Lower lobe of right lung (tissue), 2 donors: ENCODE measurements around the gene ITPK1. TPM values are rescaled to one million over a fixed set of nuclear protein-coding genes. Genes with fewer than 3 reads are reported as not detected.

Experiments used
- ATAC-seq, 2 donors: fragments of 200-7000 bp; cut with Tn5 transposase; one replicate each; pipeline ENCODE4 v1.9.1; 2020 to 2022; ENCODE audit warnings: mild to moderate bottlenecking in 2 of 2, moderate library complexity in 2 of 2
- DNase-seq: peaks from one replicate; pipeline ENCODE4 v3.0.0-alpha.2; 2020
- H3K27ac ChIP-seq: fragments of 200-600 bp; one replicate; pipeline ENCODE4 v1.8.0; 2022
- H3K27me3 ChIP-seq: fragments of 200-600 bp; one replicate; pipeline ENCODE4 v1.8.0; 2022; ENCODE audit warnings: low read depth
- H3K36me3 ChIP-seq: fragments of 200-600 bp; one replicate; pipeline ENCODE4 v1.8.0; 2022; ENCODE audit warnings: mild to moderate bottlenecking
- H3K4me1 ChIP-seq: fragments of 200-600 bp; one replicate; pipeline ENCODE4 v1.8.0; 2022
- H3K4me3 ChIP-seq: fragments of 200-600 bp; one replicate; pipeline ENCODE4 v1.8.0; 2022; ENCODE audit warnings: mild to moderate bottlenecking
- H3K9me3 ChIP-seq: fragments of 200-600 bp; one replicate; pipeline ENCODE4 v1.8.0; 2022
- intact Hi-C: fragments of 100-400 bp; cut with DNase I; formaldehyde crosslinking; loops from one replicate; pipeline ENCODE4 v1.11.0; 2022
- total RNA-seq: library from RNA; stranded (reverse); fragmentation: NEBNext Ultra II Directional; extraction: Animal tissue kit (Norgen Biotek cat#: 25700); gene quantifications from one replicate; pipeline ENCODE4 v1.2.1, GENCODE V29; 2021
- TF ChIP-seq, protein P1 (sequence below): fragments of 200-600 bp; IDR thresholded peaks from one replicate; pipeline ENCODE4 v1.8.0; 2022; ENCODE audit warnings: antibody characterized with exemption, mild to moderate bottlenecking
- donor health status: DM: no; HTN: yes; CAD: no; lungs with severe emphysema.

Gene ITPK1
- total RNA-seq, 1 donor from 2014 or later = 129 TPM

DNA sequence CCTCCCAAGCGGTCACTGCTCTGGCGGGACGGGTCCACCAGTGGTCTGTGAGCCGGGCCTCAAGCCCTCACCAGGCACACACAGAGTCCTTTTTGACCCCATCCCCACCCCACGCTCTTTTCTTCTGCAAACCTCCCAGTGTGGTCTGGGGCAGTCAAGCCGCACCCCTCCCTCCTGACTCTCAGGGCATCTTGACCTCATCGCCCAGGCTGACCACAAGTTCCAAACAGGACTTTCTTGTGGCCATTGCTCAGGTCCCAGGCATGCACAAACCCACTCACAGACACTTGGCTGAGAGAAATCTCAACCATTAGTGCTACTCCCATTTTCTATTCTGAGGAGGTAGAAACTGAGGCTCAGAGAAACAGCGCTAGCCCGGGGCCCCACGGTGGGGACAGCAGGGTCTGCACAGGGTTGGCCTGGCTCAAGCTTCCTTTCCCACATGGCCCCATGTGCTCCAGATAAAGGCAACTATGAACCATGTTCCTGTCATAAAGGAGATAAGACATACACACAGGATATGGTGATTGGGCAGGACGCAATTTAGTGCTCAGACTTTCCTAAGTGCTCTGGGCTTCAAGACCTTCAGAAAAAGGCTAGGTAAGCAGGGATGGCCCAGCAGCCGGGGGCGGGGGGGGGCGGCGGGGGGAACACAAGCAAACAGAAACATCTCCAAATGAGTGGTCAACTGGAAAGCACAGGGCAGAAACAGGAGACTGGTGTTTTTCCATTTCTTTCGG is 69.6 kb downstream of the ITPK1 start:
- no peak for DNase-seq
- Histone ChIP-seq H3K27me3 (no peaks in the 10 kb centered on the region), H3K27ac (no peak overlapping the region), H3K4me1 (peaks cover 71% of the 10 kb centered on the region), H3K9me3 (no peaks in the 10 kb centered on the region), H3K4me3 (no peak overlapping the region), H3K36me3 (no peaks in the 10 kb centered on the region)
- TF ChIP-seq, protein P1, sequence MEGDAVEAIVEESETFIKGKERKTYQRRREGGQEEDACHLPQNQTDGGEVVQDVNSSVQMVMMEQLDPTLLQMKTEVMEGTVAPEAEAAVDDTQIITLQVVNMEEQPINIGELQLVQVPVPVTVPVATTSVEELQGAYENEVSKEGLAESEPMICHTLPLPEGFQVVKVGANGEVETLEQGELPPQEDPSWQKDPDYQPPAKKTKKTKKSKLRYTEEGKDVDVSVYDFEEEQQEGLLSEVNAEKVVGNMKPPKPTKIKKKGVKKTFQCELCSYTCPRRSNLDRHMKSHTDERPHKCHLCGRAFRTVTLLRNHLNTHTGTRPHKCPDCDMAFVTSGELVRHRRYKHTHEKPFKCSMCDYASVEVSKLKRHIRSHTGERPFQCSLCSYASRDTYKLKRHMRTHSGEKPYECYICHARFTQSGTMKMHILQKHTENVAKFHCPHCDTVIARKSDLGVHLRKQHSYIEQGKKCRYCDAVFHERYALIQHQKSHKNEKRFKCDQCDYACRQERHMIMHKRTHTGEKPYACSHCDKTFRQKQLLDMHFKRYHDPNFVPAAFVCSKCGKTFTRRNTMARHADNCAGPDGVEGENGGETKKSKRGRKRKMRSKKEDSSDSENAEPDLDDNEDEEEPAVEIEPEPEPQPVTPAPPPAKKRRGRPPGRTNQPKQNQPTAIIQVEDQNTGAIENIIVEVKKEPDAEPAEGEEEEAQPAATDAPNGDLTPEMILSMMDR = no peak
- ATAC-seq = no peak
- intact Hi-C loops = no loop called here

DNA sequence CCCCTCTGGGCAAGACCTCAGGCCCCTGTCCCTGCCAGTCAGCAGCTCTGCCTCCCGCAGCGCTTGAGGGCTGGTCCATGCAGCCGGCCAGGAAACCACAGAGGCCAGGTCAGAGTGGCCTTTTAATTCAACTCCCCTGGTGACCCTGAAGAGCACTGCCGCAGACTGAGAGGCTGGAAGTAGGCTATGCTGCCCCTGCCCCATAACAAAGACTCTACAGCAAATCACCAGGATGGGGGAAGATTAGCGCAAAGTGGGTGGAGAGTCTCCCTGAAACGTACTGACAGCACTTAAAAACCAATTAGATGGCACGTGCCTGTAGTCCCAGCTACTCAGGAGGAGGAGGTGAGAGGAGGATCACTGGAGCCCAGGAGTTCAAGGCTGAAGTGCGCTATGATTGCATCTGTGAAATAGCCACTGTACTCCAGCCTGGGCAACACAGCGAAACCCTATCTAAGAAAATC is 70.5 kb downstream of the ITPK1 start:
- TF ChIP-seq, protein P1 = no peak
- peaks cover 77% of the 10 kb centered on the region for H3K4me1 ChIP-seq
- intact Hi-C loops = no loop called here
- peak overlapping the region; percentile 79 for H3K27ac ChIP-seq
- H3K36me3 ChIP-seq = no peaks in the 10 kb centered on the region
- no peak overlapping the region for H3K4me3 ChIP-seq
- ATAC-seq (no peak), DNase-seq (no peak)
- no peaks in the 10 kb centered on the region for H3K9me3 ChIP-seq
- H3K27me3 ChIP-seq = no peaks in the 10 kb centered on the region

DNA sequence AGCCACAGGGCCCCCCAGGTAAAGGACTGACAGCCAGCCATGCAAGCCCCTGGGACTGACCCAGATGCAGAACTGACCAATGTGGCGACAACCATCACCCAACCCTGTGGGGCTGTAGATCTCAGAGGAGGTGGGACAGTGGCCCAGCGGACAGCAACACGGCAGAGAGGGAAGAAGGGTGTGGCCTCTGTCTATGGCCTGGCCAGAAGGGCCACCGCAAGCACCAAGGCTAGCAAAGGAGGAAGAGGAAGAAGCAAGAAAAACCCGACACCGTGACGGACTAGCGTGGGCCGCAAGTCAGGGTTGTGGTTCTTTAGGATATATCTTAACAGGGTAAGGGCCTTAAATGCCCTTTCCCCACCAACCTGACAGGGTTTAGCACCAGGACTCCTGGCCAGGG is 71.2 kb downstream of the ITPK1 start:
- intact Hi-C loops = no loop called here
- DNase-seq (peak; percentile 79), ATAC-seq (peak; percentile 6 to 30)

DNA sequence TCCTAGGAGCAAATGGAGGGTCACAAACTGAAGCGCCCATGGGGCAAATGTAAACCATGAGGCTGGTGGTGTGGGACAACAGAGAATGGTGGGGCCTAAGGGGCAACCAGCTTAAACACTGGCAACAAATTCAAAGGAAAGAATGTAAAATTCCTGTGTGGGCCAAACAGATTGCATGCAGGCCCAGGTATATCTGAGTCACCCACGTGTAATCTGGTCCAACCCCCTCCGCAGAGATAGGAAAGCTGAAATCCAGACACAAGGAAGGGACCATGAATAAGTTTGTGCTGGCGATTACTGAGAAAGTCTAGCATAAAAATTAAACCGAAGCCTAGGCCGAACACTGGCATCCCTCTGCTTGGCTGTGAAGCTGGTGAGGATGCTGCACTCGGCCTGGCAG is 71.6 kb downstream of the ITPK1 start:
- DNase-seq = no peak
- peaks cover 77% of the 10 kb centered on the region for H3K4me1 ChIP-seq
- no peaks in the 10 kb centered on the region for H3K36me3 ChIP-seq
- H3K4me3 ChIP-seq = no peak overlapping the region
- H3K27me3 ChIP-seq = no peaks in the 10 kb centered on the region
- peak overlapping the region; percentile 79 for H3K27ac ChIP-seq
- no peaks in the 10 kb centered on the region for H3K9me3 ChIP-seq
- intact Hi-C loops = no loop called here
- ATAC-seq = no peak
- TF ChIP-seq, protein P1 = no peak

More for the DNA sequence above, 71.2 kb downstream of the ITPK1 start:
- Histone ChIP-seq H3K27me3 (no peaks in the 10 kb centered on the region), H3K4me1 (peaks cover 77% of the 10 kb centered on the region), H3K27ac (peak overlapping the region; percentile 79), H3K36me3 (no peaks in the 10 kb centered on the region), H3K4me3 (no peak overlapping the region), H3K9me3 (no peaks in the 10 kb centered on the region)
- TF ChIP-seq, protein P1 = no peak

DNA sequence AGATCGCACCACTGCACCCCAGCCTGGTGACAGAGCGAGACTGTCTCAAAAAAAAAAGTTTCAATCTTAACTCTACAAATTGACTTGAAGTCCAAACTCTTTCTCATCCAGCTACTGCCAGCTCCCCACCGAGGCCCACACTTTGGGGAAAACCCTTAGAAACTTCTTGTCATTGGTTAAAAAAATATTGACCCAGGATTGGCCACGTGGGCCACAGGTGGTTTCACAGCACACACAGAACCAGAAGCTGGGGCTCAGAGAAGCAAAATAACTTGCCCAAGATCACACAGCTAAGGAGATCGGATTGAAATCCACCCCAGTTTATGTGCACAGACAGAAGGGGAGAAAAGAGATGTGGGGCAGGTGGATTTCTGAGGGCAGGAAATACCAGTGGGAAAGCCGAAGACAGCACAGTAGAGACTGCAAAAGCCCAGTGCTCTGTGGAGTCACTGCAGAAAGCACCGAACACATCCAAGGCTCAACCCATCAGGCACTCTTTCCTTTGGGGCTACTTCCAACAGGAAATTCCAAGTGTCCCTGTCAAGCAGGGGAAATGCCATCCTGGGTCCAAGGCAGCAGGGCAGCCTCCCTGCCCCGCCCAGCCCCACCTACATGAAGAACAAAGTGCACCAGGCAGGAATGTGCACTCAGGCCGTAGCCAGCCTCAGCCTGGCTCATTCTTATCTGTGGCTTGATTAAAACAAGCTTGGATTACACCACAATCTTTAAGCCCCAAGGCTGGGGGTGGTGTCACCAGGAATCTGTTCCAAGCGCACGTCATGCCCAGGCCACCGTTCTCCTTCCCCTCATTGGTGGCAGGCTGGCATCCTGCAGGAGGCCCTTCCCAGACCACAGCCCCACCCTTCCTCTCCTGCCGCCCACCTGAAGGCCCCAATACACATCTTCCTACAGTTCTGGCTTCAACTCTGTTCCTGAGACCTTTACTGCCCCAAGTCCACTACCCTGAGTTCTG is 72.5 kb downstream of the ITPK1 start:
- ATAC-seq (peak; percentile 90), DNase-seq (peak; percentile 90)
- H3K4me1 ChIP-seq = peaks cover 81% of the 10 kb centered on the region
- H3K9me3 ChIP-seq = no peaks in the 10 kb centered on the region
- H3K36me3 ChIP-seq = no peaks in the 10 kb centered on the region
- H3K27me3 ChIP-seq = no peaks in the 10 kb centered on the region
- H3K4me3 ChIP-seq = no peak overlapping the region
- TF ChIP-seq, protein P1 = no peak
- intact Hi-C loops = no loop called here
- peak overlapping the region; percentile 79 for H3K27ac ChIP-seq
